GM06990 (cell line): ENCODE measurements around the gene RWDD3.

Source experiments
- DNase-seq: peaks from one replicate; pipeline ENCODE4 v3.0.0-alpha.2; 2011; ENCODE audit not compliant: insufficient read length; ENCODE audit errors: extremely low read depth
- H3K27me3 ChIP-seq: replicated peaks from 2 replicates; pipeline ENCODE4 v1.6.0; 2011; ENCODE audit warnings: low read length; ENCODE audit not compliant: control insufficient read depth, insufficient read depth
- H3K36me3 ChIP-seq: 2 replicates; pipeline ENCODE4 v1.5.1; 2011; ENCODE audit warnings: low read length; ENCODE audit not compliant: control insufficient read depth, insufficient read depth
- H3K4me3 ChIP-seq: replicated peaks from 2 replicates; pipeline ENCODE4 v1.5.1; 2011; ENCODE audit warnings: low read depth, mild to moderate bottlenecking, control low read depth, low read length
- TF ChIP-seq, protein P1 (sequence below): IDR thresholded peaks from 2 replicates; pipeline ENCODE4 v1.5.1; 2011; ENCODE audit warnings: low read length, control low read depth, mild to moderate bottlenecking, inconsistent platforms; ENCODE audit not compliant: insufficient read depth, poor library complexity, severe bottlenecking

The RWDD3 gene, protein sequence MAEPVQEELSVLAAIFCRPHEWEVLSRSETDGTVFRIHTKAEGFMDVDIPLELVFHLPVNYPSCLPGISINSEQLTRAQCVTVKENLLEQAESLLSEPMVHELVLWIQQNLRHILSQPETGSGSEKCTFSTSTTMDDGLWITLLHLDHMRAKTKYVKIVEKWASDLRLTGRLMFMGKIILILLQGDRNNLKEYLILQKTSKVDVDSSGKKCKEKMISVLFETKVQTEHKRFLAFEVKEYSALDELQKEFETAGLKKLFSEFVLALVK

GRCh38 chr1:95233737-95234500 is at the start of gene RWDD3:
RWDD3 (plus strand) TSS chr1:95234210; CDS start chr1:95234231, 21 bp downstream.
- H3K27me3 ChIP-seq = no peaks in the 10 kb centered on the region
- H3K4me3 ChIP-seq = peak within 1 kb of the TSS; percentile 77
- TF ChIP-seq, protein P1, sequence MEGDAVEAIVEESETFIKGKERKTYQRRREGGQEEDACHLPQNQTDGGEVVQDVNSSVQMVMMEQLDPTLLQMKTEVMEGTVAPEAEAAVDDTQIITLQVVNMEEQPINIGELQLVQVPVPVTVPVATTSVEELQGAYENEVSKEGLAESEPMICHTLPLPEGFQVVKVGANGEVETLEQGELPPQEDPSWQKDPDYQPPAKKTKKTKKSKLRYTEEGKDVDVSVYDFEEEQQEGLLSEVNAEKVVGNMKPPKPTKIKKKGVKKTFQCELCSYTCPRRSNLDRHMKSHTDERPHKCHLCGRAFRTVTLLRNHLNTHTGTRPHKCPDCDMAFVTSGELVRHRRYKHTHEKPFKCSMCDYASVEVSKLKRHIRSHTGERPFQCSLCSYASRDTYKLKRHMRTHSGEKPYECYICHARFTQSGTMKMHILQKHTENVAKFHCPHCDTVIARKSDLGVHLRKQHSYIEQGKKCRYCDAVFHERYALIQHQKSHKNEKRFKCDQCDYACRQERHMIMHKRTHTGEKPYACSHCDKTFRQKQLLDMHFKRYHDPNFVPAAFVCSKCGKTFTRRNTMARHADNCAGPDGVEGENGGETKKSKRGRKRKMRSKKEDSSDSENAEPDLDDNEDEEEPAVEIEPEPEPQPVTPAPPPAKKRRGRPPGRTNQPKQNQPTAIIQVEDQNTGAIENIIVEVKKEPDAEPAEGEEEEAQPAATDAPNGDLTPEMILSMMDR = no peak
- H3K36me3 ChIP-seq = no peaks in the 10 kb centered on the region
- DNase-seq = peak; percentile 93

GRCh38 chr1:95186149-95186548 is 47.9 kb upstream of the RWDD3 start:
- Histone ChIP-seq H3K36me3 (no peaks in the 10 kb centered on the region), H3K27me3 (no peaks in the 10 kb centered on the region), H3K4me3 (no peak overlapping the region)
- TF ChIP-seq, protein P1 = no peak
- no peak for DNase-seq

- no peak for DNase-seq
- Histone ChIP-seq H3K4me3 (no peak overlapping the region), H3K36me3 (no peaks in the 10 kb centered on the region), H3K27me3 (no peaks in the 10 kb centered on the region)
- TF ChIP-seq, protein P1 = no peak
Measured at GRCh38 chr1:95193591-95193990, 40.4 kb upstream of the RWDD3 start.

DNA sequence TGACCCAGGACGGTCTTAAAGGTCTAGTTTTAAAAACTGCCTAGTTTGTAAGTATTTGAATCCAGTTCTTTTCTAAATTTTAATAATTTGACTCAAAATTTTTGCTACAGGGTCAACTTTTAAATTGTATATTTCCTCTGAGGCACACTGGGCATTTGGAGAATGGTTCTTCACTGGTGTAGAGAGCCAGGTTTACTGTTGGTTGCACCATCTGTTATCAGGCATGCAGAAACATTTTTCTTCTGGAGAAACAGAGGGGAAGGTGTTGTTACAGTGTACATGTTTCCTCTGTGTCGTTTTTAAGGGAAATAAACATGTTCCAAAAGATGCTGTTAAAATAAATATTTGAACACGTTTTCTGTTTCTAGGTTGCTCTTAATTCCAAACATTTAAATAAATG is 39.0 kb upstream of the RWDD3 start:
- no peak for DNase-seq
- no peaks in the 10 kb centered on the region for H3K36me3 ChIP-seq
- TF ChIP-seq, protein P1 = no peak
- no peak overlapping the region for H3K4me3 ChIP-seq
- H3K27me3 ChIP-seq = no peaks in the 10 kb centered on the region

DNA sequence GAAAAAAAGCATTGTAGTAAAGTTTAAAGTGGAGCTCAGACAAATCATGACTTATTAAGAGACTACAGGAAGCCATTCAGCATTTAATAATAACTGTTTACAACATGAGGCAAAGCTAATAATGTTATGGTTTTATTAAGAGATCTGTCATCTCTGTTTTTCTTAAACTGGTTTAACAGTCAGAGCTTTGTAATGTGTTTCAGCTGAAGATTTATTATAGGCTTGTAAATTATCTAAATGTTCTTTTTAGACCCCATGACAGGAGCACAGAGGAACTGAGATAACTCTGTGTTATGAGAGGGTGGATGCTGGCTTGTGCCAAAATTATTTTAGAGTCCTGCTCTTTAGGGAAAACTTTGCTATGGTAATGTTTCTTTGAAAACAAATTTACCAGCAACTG is 38.0 kb upstream of the RWDD3 start:
- TF ChIP-seq, protein P1 = no peak
- Histone ChIP-seq H3K27me3 (no peaks in the 10 kb centered on the region), H3K4me3 (no peak overlapping the region), H3K36me3 (no peaks in the 10 kb centered on the region)
- no peak for DNase-seq
